Measurements from ENCODE around the gene ATRIP. TPM values are rescaled to one million over a fixed set of nuclear protein-coding genes. Genes with fewer than 3 reads are reported as not detected.
A peak's percentile ranks its signal among the peaks of the same experiment; 100 is the strongest.

Gene ATRIP
- total RNA-seq, 1 donor from 2014 or later: 9.0 TPM

DNA sequence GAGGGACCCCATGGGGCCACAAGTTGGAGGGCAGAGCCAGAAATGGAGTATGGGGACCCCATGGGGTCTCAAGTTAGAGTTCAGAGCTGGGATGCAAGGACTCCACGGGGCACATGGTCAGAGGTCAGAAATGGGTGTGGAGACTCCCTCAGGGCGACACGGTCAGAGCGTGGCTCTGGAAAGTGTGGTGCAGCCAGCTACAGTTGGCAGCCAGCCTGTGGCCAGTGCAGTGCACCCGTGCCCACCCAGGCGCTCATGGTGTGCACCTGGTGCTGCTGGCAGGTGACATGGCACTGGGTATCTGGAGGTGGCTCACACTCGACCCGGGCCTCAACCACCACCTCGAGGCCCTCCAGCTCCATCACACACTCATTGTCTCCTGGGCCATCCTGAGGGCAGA is 27.9 kb upstream of the ATRIP start:
- H3K27me3 ChIP-seq: no peaks in the 10 kb centered on the region
- TF ChIP-seq, protein P1, sequence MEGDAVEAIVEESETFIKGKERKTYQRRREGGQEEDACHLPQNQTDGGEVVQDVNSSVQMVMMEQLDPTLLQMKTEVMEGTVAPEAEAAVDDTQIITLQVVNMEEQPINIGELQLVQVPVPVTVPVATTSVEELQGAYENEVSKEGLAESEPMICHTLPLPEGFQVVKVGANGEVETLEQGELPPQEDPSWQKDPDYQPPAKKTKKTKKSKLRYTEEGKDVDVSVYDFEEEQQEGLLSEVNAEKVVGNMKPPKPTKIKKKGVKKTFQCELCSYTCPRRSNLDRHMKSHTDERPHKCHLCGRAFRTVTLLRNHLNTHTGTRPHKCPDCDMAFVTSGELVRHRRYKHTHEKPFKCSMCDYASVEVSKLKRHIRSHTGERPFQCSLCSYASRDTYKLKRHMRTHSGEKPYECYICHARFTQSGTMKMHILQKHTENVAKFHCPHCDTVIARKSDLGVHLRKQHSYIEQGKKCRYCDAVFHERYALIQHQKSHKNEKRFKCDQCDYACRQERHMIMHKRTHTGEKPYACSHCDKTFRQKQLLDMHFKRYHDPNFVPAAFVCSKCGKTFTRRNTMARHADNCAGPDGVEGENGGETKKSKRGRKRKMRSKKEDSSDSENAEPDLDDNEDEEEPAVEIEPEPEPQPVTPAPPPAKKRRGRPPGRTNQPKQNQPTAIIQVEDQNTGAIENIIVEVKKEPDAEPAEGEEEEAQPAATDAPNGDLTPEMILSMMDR (IDR thresholded peaks at IDR 0.05): no peak
- H3K36me3 ChIP-seq: peaks cover 73 to 92% of the 10 kb centered on the region in 2 donors
- H3K27ac ChIP-seq: no peak overlapping the region
- H3K4me3 ChIP-seq: no peak overlapping the region
- intact Hi-C loops (cut with DNase I): no loop called here
- no peaks in the 10 kb centered on the region for H3K9me3 ChIP-seq
- DNase-seq (ENCODE audit: low spot score in 2 of 2): no peak
- H3K4me1 ChIP-seq: peaks cover 0 to 17% of the 10 kb centered on the region in 2 donors

DNA sequence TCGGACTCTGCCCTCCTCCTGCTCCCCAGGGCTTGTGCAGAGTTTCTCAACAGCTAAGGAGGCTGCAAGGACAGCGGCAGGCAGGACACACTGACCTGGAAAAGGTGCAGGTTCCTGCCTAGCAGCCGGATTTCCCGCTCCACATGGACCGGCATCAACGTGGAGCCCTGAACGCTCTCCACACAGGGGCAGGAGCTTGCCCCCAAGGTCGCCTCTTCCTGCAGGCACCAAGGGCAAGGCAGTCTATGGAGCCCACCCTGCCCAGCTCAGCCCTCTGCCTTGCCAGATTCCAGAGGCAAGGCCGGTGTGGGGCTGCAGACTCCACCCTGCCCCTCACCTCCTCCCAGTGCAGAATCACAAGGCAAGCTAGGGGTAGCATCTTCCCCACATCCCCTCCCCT is 27.4 kb upstream of the ATRIP start:
- H3K9me3 ChIP-seq: no peaks in the 10 kb centered on the region
- DNase-seq (ENCODE audit: low spot score in 2 of 2): no peak
- H3K4me1 ChIP-seq: peaks cover 3 to 17% of the 10 kb centered on the region in 2 donors
- no peak overlapping the region for H3K27ac ChIP-seq
- TF ChIP-seq, protein P1 (IDR thresholded peaks at IDR 0.05): no peak
- no peaks in the 10 kb centered on the region for H3K27me3 ChIP-seq
- H3K36me3 ChIP-seq: peaks cover 76 to 91% of the 10 kb centered on the region in 2 donors
- intact Hi-C loops (cut with DNase I): no loop called here
- no peak overlapping the region for H3K4me3 ChIP-seq

DNA sequence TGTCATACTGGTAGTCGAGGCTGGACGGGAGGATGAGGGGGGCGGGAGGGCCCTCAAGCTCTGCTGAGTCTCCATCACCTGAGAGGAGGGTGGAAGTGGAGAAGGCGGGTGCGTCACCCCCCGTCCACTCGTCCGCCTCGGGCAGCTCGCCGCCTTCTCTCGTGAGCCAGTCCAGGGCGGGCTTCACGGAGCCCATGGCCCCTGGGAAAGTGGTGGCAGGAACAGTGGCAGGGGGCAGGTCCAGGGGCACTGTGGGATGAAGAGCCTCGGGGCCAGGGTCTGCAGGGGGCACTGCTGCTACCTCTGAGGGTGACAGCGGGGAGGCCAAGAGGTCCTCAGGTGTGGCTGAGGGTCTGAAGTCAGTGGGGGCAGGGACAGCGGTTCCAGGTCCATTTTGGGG is 26.9 kb upstream of the ATRIP start:
- Histone ChIP-seq H3K36me3 (peaks cover 73 to 90% of the 10 kb centered on the region in 2 donors), H3K4me3 (no peak overlapping the region), H3K27ac (no peak overlapping the region), H3K27me3 (no peaks in the 10 kb centered on the region), H3K9me3 (no peaks in the 10 kb centered on the region), H3K4me1 (peaks cover 6 to 18% of the 10 kb centered on the region in 2 donors)
- no peak for DNase-seq (ENCODE audit: low spot score in 2 of 2)
- TF ChIP-seq, protein P1 (IDR thresholded peaks at IDR 0.05): no peak
- intact Hi-C loops (cut with DNase I): no loop called here

DNA sequence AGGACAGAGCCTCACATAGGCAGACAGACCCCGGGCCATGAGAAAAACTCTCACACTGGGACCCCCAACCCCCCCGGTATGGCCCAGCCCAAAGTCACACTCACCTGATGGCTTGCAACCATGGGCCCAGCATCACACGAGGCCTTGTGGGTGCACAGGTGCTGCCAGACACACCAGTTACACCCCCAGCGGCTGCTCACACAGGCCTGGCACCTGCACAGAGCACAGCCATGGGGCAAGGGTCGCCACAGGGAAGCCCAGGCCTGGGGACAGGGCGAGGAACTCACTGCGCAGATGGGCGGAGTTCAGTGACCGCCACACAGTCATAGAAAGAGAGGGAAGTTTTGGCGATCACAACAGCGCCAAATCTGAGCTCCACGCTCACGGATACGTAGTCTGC is 26.0 kb upstream of the ATRIP start:
- H3K27me3 ChIP-seq: no peaks in the 10 kb centered on the region
- H3K9me3 ChIP-seq: no peaks in the 10 kb centered on the region
- DNase-seq (ENCODE audit: low spot score in 2 of 2): no peak
- peaks cover 63 to 80% of the 10 kb centered on the region in 2 donors for H3K36me3 ChIP-seq
- TF ChIP-seq, protein P1 (IDR thresholded peaks at IDR 0.05): no peak
- intact Hi-C loops (cut with DNase I): no loop called here
- peak overlapping the region in 1 of 2 donors; percentile 30 for H3K27ac ChIP-seq
- peaks cover 10 to 25% of the 10 kb centered on the region in 2 donors for H3K4me1 ChIP-seq
- no peak overlapping the region for H3K4me3 ChIP-seq

DNA sequence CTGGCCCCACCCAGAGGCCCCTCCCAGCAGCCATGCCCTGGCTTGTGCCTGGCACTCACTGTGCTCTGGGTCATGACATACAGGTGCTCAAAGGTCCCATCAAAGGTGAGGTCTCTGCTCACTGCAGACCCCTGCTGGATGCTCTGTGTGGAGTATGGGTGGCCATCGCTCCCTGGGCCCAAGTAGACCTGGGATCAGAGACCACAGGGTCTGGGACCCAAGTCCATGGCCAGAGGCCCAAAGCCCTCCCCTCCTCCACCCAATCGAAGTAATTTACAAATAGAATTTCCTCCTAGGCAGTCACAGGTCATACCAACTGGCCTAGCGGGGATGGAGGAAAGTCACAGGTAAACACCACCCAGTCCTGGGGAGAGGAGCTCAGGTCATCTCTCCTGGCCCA is 24.3 kb upstream of the ATRIP start:
- no peak overlapping the region for H3K4me3 ChIP-seq
- DNase-seq (ENCODE audit: low spot score in 2 of 2): no peak
- no peaks in the 10 kb centered on the region for H3K9me3 ChIP-seq
- TF ChIP-seq, protein P1 (IDR thresholded peaks at IDR 0.05): no peak
- H3K4me1 ChIP-seq: peaks cover 18 to 38% of the 10 kb centered on the region in 2 donors
- H3K27ac ChIP-seq: peak overlapping the region in 1 of 2 donors; percentile 10
- peaks cover 46 to 63% of the 10 kb centered on the region in 2 donors for H3K36me3 ChIP-seq
- H3K27me3 ChIP-seq: no peaks in the 10 kb centered on the region
- intact Hi-C loops (cut with DNase I): no loop called here

DNA sequence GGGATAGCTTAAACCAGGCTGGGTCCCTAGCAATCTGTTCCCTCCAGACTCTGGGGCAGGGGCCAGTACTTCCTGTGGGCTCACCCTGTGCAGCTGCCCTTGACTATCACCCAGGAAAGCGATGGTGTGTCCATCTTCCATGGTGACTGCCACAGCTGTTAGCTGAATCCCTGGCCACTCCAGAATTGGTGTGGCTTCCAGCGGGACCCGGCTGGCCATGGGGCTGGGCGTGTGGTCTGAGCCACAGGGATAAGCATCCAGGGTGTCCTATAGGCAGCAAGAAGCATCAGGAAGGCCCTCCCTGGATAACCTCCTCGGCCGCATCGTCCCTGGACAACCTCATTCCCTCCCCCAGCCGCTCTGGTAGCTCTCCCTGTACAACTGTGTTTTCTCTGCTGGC is 23.9 kb upstream of the ATRIP start:
- H3K4me3 ChIP-seq: no peak overlapping the region
- peaks cover 18 to 38% of the 10 kb centered on the region in 2 donors for H3K4me1 ChIP-seq
- DNase-seq (ENCODE audit: low spot score in 2 of 2): no peak
- H3K9me3 ChIP-seq: no peaks in the 10 kb centered on the region
- H3K36me3 ChIP-seq: peaks cover 42 to 59% of the 10 kb centered on the region in 2 donors
- TF ChIP-seq, protein P1 (IDR thresholded peaks at IDR 0.05): no peak
- H3K27me3 ChIP-seq: no peaks in the 10 kb centered on the region
- H3K27ac ChIP-seq: peak overlapping the region; percentile 10 to 14
- intact Hi-C loops (cut with DNase I): no loop called here

All from ascending aorta (tissue), 2 donors.